Activated naive CD4-positive, alpha-beta T cell treated with anti-CD3 and anti-CD28 coated beads for 36 hours (primary cell): ENCODE results near the gene MRPS34. TPM values are rescaled to one million over a fixed set of nuclear protein-coding genes. Genes with fewer than 3 reads are reported as not detected.
"Not testable (repeated sequence)": the region's sequence is repeated elsewhere in the genome, so short reads cannot be mapped to it uniquely, and the experiment has no call there.

Experiments
- CTCF ChIA-PET: fragments of 350-600 bp; sonication (Branson Sonifier 250); formaldehyde crosslinking; loops from one replicate; lab custom pipeline; 2021; ENCODE audit warnings: antibody characterized with exemption; lab: Charles Lee
- DNase-seq: peaks from one replicate; pipeline ENCODE4 v3.0.0-alpha.2; 2020
- H3K27ac Mint-ChIP-seq: one replicate; pipeline ENCODE4 v1.8.0; 2021; ENCODE audit warnings: mild to moderate bottlenecking, mixed read lengths
- H3K27me3 Mint-ChIP-seq: one replicate; pipeline ENCODE4 v1.8.0; 2021; ENCODE audit warnings: low read depth, mixed read lengths
- H3K36me3 Mint-ChIP-seq: one replicate; pipeline ENCODE4 v1.8.0; 2021; ENCODE audit warnings: low read depth, mixed read lengths
- H3K4me1 Mint-ChIP-seq: one replicate; pipeline ENCODE4 v1.8.0; 2021; ENCODE audit warnings: low read depth, mixed read lengths
- H3K4me3 Mint-ChIP-seq: one replicate; pipeline ENCODE4 v1.8.0; 2021; ENCODE audit warnings: mild to moderate bottlenecking, moderate library complexity, mixed read lengths
- H3K9me3 Mint-ChIP-seq: one replicate; pipeline ENCODE4 v1.8.0; 2021; ENCODE audit warnings: mixed read lengths
- intact Hi-C: fragments of 100-400 bp; cut with micrococcal nuclease; formaldehyde crosslinking; loops from one replicate; pipeline ENCODE4 v1.15.1; 2023
- total RNA-seq, 2 experiments: library from RNA; stranded (reverse); gene quantifications; one replicate each; pipeline ENCODE4 v1.2.3, GENCODE V29; 2021

Gene MRPS34
- total RNA-seq, 2 experiments from 2014 or later, result 122 to 138 TPM

DNA sequence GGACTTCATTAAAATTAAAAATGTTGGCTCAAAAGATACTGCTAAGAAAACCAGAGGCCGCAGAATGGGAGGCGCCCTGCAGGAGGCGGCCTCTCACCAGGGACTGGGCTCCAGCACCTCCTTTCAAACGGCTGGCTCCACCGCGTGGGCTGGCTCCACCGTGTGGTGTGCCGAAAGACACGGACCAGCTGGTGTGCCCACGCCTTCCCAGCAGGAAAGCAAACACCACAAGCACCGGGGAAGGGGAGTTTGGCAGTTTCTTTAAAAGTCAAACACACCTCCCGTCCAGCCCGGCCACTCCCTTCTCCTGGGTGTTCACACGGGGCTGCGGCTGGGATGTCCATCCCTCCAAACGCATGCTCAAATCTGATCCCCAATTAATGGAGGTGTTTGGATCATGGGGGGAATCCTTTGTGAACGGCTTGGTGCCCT, 39.8 kb upstream of the MRPS34 start:
- no peaks in the 10 kb centered on the region for H3K27me3 Mint-ChIP-seq
- H3K27ac Mint-ChIP-seq, result no peak overlapping the region
- peaks cover 10% of the 10 kb centered on the region for H3K4me1 Mint-ChIP-seq
- DNase-seq, result peak; percentile 80
- no peaks in the 10 kb centered on the region for H3K9me3 Mint-ChIP-seq
- CTCF ChIA-PET, result interaction anchor here (1.9 to 3.4 kb wide), 3 partner anchors 30 to 116 kb away, joined by 4 to 14 read pairs (median 7); partner anchors contain the start of genes MAPK8IP3, NUBP2 and SPSB3
- intact Hi-C loops, result loop anchor here (1.0 to 2.0 kb wide), 2 partner anchors 52 to 117 kb away; no protein-coding TSS in a partner anchor
- H3K4me3 Mint-ChIP-seq, result no peak overlapping the region
- no peaks in the 10 kb centered on the region for H3K36me3 Mint-ChIP-seq

DNA sequence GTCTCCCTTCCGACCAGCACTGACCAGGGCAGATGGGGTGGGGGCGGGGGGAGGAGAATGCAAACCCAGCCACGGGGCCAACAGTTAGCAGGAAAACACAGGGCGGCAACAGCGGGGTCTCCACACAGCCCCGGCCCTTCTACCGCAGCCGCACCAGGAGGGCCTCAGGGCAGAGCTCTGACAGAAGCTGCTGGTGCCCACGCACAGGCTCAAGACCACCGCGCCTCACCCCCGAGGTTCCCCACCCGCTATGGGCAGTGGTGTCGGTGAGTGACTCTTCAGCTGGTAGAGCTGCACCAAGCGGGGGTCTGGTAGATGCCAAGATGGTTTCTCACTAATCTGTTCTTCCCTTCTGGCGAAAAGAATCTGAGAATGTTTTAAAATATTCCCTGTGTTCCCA, 37.6 kb upstream of the MRPS34 start:
- Mint-ChIP-seq H3K4me1 (peaks cover 10% of the 10 kb centered on the region), H3K27me3 (no peaks in the 10 kb centered on the region), H3K36me3 (peaks cover 6% of the 10 kb centered on the region), H3K9me3 (no peaks in the 10 kb centered on the region), H3K27ac (no peak overlapping the region), H3K4me3 (no peak overlapping the region)
- no peak for DNase-seq
- CTCF ChIA-PET, result interaction anchor here (1.3 to 3.4 kb wide), 2 partner anchors 10 to 119 kb away, joined by 4 to 14 read pairs; no protein-coding TSS in a partner anchor
- intact Hi-C loops, result no loop called here

DNA sequence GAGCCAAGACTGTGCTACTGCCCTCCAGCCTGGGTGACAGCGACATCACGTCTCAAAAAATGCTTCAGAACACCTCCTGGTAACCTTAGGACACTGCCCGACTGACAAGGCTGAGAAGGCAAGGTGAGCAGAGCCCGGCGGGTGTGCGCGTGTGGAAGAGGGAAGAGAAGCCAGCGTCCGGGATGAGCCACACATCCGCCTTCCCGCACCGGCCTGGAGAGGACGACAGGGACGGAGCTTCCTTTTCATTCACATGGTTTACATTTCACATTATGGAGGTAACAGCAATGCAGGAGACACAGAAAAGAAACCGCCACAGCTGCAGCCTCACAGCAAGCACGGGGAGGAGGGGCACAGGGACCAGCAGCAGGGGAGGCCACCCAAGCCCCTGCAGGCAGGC, 37.2 kb upstream of the MRPS34 start:
- Mint-ChIP-seq H3K27ac (no peak overlapping the region), H3K9me3 (no peaks in the 10 kb centered on the region), H3K36me3 (peaks cover 6% of the 10 kb centered on the region)

DNA sequence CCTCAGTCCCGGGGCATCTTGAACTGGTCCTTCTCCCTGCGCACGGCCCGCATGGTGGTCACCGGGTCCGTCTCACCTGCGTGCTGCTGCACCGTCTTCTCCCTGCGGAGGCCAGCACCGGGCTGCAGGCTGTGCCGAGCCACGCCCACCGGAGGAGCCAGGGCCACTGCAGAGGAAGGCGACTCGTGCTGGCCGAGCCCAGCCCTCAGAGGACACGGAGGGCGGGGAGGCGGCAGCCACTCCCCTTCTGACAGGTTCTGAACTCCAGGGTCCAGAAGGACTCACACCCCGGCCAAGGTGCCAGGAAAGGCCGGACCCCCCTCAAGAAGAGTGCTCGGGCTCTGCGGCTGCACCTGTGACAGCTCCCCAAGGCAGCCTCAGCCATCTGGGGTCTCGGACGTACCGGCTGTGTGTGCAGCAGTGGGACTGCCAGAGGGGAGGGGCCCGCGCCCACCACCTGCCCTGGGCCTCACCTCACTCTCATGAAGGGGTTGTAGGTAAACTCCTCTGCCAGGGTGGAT, 36.4 kb upstream of the MRPS34 start:
- H3K4me3 Mint-ChIP-seq, result no peak overlapping the region
- no peak overlapping the region for H3K27ac Mint-ChIP-seq
- no peak for DNase-seq
- H3K36me3 Mint-ChIP-seq, result peaks cover 6% of the 10 kb centered on the region
- H3K27me3 Mint-ChIP-seq, result no peaks in the 10 kb centered on the region
- CTCF ChIA-PET, result no interaction called here
- intact Hi-C loops, result no loop called here
- H3K4me1 Mint-ChIP-seq, result peaks cover 10% of the 10 kb centered on the region
- no peaks in the 10 kb centered on the region for H3K9me3 Mint-ChIP-seq

More for the DNA sequence above, 37.2 kb upstream of the MRPS34 start:
- no peak for DNase-seq
- H3K4me1 Mint-ChIP-seq, result peaks cover 10% of the 10 kb centered on the region
- no peak overlapping the region for H3K4me3 Mint-ChIP-seq
- CTCF ChIA-PET, result interaction anchor here (3.4 kb wide), 1 partner anchor 119 kb away, joined by 14 read pairs; no protein-coding TSS in a partner anchor
- H3K27me3 Mint-ChIP-seq, result no peaks in the 10 kb centered on the region
- intact Hi-C loops, result no loop called here

DNA sequence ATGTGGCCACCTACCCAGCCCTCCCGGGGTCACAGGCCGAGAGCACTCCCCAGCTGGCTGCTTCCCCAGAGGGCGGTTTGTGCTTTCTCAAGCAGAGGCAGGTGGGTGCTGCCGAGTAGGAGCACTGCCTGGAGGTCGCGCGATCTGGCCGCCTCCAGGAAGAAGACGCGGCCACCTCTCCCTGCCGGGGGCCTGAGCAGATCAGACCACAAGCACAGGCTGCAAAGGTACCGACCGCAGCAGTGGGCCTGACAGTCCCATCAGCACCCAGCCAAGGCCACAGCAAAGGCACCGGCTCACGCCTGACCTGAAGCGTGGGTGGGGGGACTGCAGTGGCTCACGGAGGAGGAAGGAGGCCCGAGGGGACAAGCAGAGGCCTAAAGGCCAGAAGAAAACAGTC, 35.8 kb upstream of the MRPS34 start:
- Mint-ChIP-seq H3K4me1 (peaks cover 10% of the 10 kb centered on the region), H3K4me3 (no peak overlapping the region), H3K36me3 (peaks cover 6% of the 10 kb centered on the region), H3K27me3 (no peaks in the 10 kb centered on the region), H3K9me3 (no peaks in the 10 kb centered on the region), H3K27ac (no peak overlapping the region)
- no peak for DNase-seq
- intact Hi-C loops, result no loop called here
- CTCF ChIA-PET, result no interaction called here

DNA sequence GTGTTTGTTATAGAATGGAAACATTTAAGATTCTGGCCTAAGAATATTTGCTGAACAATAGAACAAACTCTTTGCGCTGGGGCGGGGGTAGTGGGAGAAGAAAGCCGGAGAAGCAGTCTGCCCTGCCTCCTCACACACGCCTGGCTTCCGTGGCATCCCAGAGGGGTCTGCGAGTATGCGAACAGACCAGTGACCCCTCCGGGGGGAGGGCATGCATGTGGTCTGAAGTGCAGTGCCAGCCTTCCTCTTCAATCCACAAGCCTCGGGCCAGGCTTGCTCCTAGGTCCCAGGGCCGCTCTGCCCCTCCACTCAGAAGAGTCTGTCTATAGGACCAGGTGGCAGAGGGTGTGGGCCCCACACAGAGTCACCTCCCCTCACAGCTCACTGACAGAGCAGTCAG, 34.7 kb upstream of the MRPS34 start:
- Mint-ChIP-seq H3K4me1 (peaks cover 4% of the 10 kb centered on the region), H3K4me3 (no peak overlapping the region), H3K9me3 (no peaks in the 10 kb centered on the region), H3K27ac (no peak overlapping the region), H3K36me3 (peaks cover 6% of the 10 kb centered on the region), H3K27me3 (no peaks in the 10 kb centered on the region)
- no peak for DNase-seq
- CTCF ChIA-PET, result interaction anchor here (1.3 kb wide), 1 partner anchor 25 kb away, joined by 4 read pairs; the partner anchor contains the start of genes NUBP2 and SPSB3
- intact Hi-C loops, result no loop called here

- Mint-ChIP-seq H3K9me3 (peaks cover 18% of the 10 kb centered on the region), H3K27ac (no peak overlapping the region), H3K4me1 (no peaks in the 10 kb centered on the region), H3K4me3 (no peak overlapping the region), H3K27me3 (no peaks in the 10 kb centered on the region), H3K36me3 (peaks cover 6% of the 10 kb centered on the region)
- DNase-seq, result no peak
- CTCF ChIA-PET, result interaction anchor here (1.2 kb wide), 1 partner anchor 10 kb away, joined by 4 read pairs; no protein-coding TSS in a partner anchor
- intact Hi-C loops, result no loop called here
These were observed 27.8 kb upstream of the MRPS34 start for GRCh38 chr16:1800701-1801100.

DNA sequence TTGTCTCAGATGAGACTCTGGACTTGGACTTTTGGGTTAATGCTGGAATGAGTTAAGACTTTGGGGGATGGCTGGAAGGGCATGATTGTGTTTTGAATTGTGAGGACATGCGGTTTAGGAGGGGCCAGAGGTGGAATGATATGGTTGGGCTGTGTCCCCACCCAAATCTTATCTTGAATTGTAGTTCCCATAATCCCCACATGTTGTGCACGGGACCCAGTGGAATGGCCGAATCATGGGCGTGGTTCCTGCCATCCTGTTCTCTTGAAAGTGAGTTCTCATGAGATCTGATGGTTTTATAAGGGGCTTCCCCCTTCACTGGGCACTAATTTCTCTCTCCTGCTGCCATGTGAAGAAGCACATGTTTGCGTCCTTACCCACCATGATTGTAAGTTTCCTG, 26.3 kb upstream of the MRPS34 start:
- DNase-seq, intact Hi-C loops, H3K27ac Mint-ChIP-seq, H3K4me3 Mint-ChIP-seq, H3K4me1 Mint-ChIP-seq, CTCF ChIA-PET, H3K36me3 Mint-ChIP-seq, H3K27me3 Mint-ChIP-seq: not testable (repeated sequence)
- H3K9me3 Mint-ChIP-seq, result peaks cover 18% of the 10 kb centered on the region

DNA sequence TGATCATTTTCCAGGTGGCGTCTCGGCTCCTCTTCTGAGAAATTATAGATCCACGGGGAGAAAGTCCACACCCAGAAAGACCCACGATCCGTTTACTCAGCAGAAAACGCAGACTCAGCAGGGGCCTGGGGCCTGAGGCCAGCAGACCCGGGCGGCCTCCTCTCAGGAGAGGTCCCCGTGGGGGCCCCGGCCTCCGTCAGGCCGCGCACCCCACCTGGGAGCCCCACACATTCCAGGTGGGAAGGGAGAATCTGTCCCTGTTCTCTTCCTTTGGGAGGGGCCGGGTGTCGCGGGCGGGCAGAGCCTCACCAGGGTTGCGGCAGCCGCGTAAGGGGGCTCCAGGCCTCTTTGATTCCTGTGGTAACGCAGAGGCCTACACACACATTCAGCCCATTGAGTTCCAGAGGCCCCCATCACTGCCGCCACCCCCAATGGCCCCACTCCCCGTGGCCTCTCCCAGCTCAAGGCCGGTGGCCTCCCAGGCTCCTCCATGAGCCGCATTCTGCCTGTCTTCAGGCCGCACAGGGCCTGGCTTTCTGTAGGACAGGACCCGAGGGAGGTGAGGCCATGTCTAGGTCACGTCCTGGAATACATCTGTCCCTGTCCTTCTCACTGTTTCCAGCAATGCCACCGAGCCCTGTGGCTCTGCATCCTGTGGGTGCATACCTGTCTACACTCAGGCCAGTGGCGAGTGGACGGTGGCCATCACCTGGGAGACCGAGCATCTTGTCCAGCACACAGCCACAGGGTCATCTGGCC, 22.2 kb upstream of the MRPS34 start:
- no peaks in the 10 kb centered on the region for H3K27me3 Mint-ChIP-seq
- H3K9me3 Mint-ChIP-seq, result peaks cover 18% of the 10 kb centered on the region
- H3K27ac Mint-ChIP-seq, result no peak overlapping the region
- no peak overlapping the region for H3K4me3 Mint-ChIP-seq
- intact Hi-C loops, result no loop called here
- H3K36me3 Mint-ChIP-seq, result peaks cover 6% of the 10 kb centered on the region
- DNase-seq, result no peak
- CTCF ChIA-PET, result no interaction called here
- H3K4me1 Mint-ChIP-seq, result no peaks in the 10 kb centered on the region

DNA sequence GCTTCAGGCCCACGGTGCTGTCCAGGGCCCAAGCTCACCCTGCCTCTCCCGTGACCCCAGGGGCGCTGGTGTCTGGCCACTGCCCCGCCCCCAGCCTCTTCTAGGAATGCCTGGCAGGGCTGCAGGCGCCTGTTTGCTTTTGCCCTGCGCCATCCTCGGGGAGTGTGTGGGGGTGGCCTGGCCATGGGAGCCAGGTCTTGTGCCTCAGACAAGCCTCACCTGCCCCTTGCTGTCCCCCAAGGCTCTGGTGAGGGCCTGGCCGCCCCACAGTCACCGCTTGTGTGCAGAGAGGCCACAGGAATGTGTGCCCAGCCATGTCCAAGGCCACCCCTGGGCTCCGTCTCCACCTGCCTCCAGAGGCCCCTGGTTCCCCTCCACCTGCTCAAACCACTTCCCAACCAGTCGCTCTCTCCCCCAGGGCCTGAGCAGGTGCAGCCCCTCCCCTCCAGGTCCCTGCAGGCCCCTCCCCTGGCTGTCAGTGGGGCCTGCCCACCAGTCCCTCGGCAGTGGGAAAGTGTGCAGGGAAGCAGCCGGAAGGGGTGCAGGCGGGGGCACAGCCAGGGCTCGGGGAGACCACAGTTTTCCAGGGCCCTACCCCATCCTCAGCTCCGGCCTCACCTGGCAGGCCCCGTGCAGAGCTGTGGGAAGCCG, 21.4 kb upstream of the MRPS34 start:
- Mint-ChIP-seq H3K4me1 (no peaks in the 10 kb centered on the region), H3K4me3 (no peak overlapping the region), H3K27me3 (no peaks in the 10 kb centered on the region), H3K9me3 (peaks cover 16% of the 10 kb centered on the region), H3K27ac (no peak overlapping the region), H3K36me3 (peaks cover 4% of the 10 kb centered on the region)
- no peak for DNase-seq
- intact Hi-C loops, result no loop called here
- CTCF ChIA-PET, result no interaction called here

DNA sequence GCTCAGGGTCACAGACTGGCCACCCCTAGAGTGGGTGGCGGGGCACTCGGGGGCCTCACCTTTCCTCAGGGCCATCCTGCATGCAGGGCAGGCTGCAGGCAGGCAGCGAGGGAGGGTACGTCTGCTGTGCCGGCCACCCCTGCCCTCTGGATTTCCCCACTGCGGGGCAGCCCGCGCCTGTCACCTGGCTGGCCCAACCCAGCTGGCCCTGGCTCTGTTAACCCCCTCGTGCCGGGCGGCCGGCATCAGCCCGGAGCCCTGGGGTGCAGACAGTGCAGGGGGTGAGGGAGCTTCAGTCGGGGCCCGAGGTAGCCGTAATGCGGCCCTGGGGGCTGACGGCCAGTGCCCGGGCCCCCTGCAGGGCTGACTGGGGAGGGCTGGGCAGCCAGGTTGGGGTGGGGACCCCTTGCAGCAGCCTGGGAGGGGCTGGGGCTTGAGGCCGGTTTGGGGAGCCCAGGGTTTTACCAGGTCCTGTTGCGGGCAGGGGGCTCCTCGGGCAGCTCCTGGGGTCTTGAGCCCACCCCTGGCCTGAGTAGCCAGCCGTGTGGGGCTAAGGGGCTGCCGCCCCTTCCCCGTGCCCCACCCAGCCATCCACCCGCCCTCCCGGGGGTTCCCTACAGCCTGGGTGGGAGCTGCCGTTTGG, 20.8 kb upstream of the MRPS34 start, which contains the start of gene IGFALS:
Gene IGFALS, minus strand, starts transcription at position 128 of the 643 bp plus-strand sequence. Its CDS starts 53 bp downstream, at position 75.
- CTCF ChIA-PET, result interaction anchor here (1.1 kb wide), 1 partner anchor 135 kb away, joined by 3 read pairs; no protein-coding TSS in a partner anchor
- H3K9me3 Mint-ChIP-seq, result peaks cover 10% of the 10 kb centered on the region
- no peak within 1 kb of the TSS for H3K27ac Mint-ChIP-seq
- H3K4me3 Mint-ChIP-seq, result no peak within 1 kb of the TSS
- intact Hi-C loops, result no loop called here
- no peak for DNase-seq
- no peaks in the 10 kb centered on the region for H3K4me1 Mint-ChIP-seq
- no peaks in the 10 kb centered on the region for H3K27me3 Mint-ChIP-seq
- H3K36me3 Mint-ChIP-seq, result peaks cover 3% of the 10 kb centered on the region
